ENCODE results near the gene OR6K6.

Gene OR6K6

GRCh38 chr1:158731707-158732106, 22.8 kb upstream of the OR6K6 start:
- H3K27ac ChIP-seq, result no peak overlapping the region
- H3K27me3 ChIP-seq, result no peaks in the 10 kb centered on the region
- no peak overlapping the region for H3K4me2 ChIP-seq
- TF ChIP-seq Cebpa-rat (IDR thresholded peaks at IDR 0.05), result no peak
- H3K4me3 ChIP-seq, result no peak overlapping the region
- H4K20me1 ChIP-seq, result no peaks in the 10 kb centered on the region
- no peaks in the 10 kb centered on the region for H3K36me3 ChIP-seq
- no peaks in the 10 kb centered on the region for H3K9me3 ChIP-seq
- H3K4me1 ChIP-seq, result no peaks in the 10 kb centered on the region
- H3K9ac ChIP-seq, result no peak overlapping the region

DNA sequence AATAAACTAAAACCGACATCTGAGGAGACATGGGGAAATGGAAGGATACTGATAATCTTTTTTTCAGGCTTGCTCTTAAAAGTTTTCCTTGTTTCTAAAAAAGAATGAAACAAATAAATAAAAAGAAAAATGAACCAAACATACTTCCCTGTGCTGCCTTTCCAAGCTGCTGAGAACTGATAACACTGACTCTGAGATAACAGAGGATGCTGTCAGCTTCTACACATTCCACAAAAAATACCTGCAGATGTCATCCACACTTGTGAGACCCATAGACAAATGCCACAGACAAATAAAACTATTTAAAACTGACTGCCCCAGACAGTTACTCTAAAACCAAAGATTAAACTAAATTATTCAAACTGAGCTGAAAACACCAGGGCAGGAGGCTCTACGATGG, 22.0 kb upstream of the OR6K6 start:
- Histone ChIP-seq H3K36me3 (no peaks in the 10 kb centered on the region), H3K9me3 (no peaks in the 10 kb centered on the region), H4K20me1 (no peaks in the 10 kb centered on the region), H3K27ac (no peak overlapping the region), H3K4me1 (no peaks in the 10 kb centered on the region), H3K9ac (no peak overlapping the region), H3K4me2 (no peak overlapping the region), H3K4me3 (no peak overlapping the region), H3K27me3 (no peaks in the 10 kb centered on the region)
- TF ChIP-seq Cebpa-rat (IDR thresholded peaks at IDR 0.05), result no peak

DNA sequence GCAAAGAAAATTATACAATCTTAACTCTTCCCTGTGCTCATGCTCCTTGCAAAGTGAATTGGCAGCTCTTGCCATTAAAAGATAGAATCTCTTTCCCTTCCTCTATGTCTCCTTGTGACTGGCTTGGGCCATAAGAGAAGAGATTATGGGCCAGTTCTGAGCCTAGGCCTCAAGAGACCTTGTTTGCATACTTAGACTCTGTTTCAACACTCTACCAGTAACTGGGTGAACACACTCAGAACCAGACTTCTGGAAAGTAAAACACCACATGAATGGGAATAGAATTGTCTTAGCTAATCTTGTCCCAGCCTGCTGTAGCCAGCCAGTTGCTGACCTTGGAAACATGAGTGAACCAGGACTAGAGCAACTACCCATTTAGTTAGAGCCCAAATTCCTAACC, 18.7 kb upstream of the OR6K6 start:
- Histone ChIP-seq H3K4me1 (no peaks in the 10 kb centered on the region), H3K27ac (no peak overlapping the region), H3K36me3 (no peaks in the 10 kb centered on the region), H4K20me1 (no peaks in the 10 kb centered on the region), H3K9me3 (no peaks in the 10 kb centered on the region), H3K9ac (no peak overlapping the region), H3K4me2 (no peak overlapping the region), H3K4me3 (no peak overlapping the region), H3K27me3 (no peaks in the 10 kb centered on the region)
- TF ChIP-seq Cebpa-rat (IDR thresholded peaks at IDR 0.05), result no peak

DNA sequence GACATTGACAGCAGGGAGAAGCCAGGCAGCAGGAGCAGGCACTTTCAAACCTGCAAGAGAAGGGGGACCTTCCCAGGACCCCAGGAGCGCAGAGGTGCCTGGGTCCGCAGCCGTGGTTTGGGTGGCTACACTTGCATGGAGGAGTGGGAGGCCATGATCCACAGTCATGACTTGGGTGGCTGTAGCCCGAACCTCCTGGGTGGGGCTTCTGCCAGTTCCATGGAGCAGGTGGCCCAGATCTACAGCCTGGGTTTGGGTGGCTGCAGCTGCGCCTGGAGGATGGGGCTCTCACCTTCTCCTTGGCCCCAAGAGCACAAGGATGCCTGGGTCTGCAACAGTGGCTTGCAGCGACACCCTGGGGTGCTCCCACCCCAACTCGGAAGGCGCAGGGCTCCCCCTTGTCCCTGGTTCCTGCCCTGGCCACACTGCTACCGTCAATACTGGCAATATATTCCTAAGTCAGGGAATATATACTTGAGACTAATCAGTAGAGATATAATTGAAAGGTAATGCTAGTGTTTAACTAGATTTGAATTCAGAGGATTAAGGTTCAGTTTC, 2.3 kb upstream of the OR6K6 start:
- Histone ChIP-seq H3K9ac (no peak overlapping the region), H3K4me1 (no peaks in the 10 kb centered on the region), H3K27me3 (no peaks in the 10 kb centered on the region), H3K9me3 (no peaks in the 10 kb centered on the region), H3K4me3 (no peak overlapping the region), H3K27ac (no peak overlapping the region), H4K20me1 (no peaks in the 10 kb centered on the region), H3K4me2 (no peak overlapping the region), H3K36me3 (no peaks in the 10 kb centered on the region)
- no peak for TF ChIP-seq Cebpa-rat (IDR thresholded peaks at IDR 0.05)

DNA sequence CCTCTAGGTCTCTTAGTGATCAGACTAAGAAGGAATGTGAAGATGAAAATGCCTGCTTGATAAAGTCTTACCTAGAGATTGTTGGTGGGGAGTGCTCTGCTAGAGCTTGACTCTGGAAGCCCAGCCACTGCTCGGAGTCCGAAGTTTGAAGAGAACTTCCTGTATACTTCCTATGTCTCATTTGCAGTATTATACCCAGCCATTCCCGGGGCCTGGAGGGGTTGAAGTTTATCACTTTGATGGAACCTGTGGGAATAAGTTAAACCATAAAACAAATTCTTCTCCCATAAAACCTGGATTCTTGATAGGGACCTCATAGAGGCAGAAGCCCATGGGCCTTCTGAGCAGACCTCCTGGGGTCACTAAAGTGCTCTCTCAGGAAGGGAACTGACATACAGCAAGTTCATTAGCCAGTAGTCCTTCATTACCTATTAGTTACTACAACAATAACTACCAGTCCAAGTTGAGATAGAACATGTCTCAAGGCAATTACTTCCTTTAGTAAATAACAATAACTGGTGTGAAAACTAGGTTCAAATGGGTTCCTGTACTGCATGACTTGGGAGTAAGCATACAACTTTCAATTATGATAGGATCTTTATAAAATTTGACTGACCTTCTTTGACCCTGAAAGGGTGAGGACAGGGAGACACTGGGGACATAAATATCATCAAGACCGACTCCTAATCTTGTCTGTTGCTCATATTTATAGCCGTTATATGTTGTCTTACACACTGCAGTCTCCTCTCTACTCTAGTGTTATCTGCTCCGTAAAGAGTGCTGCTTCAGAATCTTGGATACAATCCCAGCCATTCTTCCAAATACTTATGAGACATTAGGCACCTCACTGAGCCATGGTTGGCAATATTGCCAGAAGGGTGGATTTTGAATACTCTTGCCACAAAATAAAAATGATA, 17.7 kb downstream of the OR6K6 start, which contains the start of gene OR6N1:
Gene OR6N1 (minus strand): TSS at position 246 of the 917 bp plus-strand sequence. CDS start 5,513 bp downstream, outside the sequence.
- H3K27ac ChIP-seq, result no peak within 1 kb of the TSS
- H3K4me2 ChIP-seq, result no peak within 1 kb of the TSS
- H3K27me3 ChIP-seq, result no peaks in the 10 kb centered on the region
- H3K9me3 ChIP-seq, result no peaks in the 10 kb centered on the region
- TF ChIP-seq Cebpa-rat (IDR thresholded peaks at IDR 0.05), result no peak
- H3K36me3 ChIP-seq, result no peaks in the 10 kb centered on the region
- no peak within 1 kb of the TSS for H3K9ac ChIP-seq
- no peak within 1 kb of the TSS for H3K4me3 ChIP-seq
- H3K4me1 ChIP-seq, result no peaks in the 10 kb centered on the region
- no peaks in the 10 kb centered on the region for H4K20me1 ChIP-seq

- Histone ChIP-seq H3K27me3 (no peaks in the 10 kb centered on the region), H3K9me3 (no peaks in the 10 kb centered on the region), H3K4me2 (no peak within 1 kb of the TSS), H3K4me3 (no peak within 1 kb of the TSS), H3K27ac (no peak within 1 kb of the TSS), H3K36me3 (no peaks in the 10 kb centered on the region), H4K20me1 (no peaks in the 10 kb centered on the region), H3K4me1 (no peaks in the 10 kb centered on the region), H3K9ac (no peak within 1 kb of the TSS)
- no peak for TF ChIP-seq Cebpa-rat (IDR thresholded peaks at IDR 0.05)
Observed at GRCh38 chr1:158781104-158781503, 26.6 kb downstream of the OR6K6 start, which contains the start of gene OR6N2. Gene OR6N2 (minus strand): TSS chr1:158781204. CDS start chr1:158777635, 3,569 bp downstream.

DNA sequence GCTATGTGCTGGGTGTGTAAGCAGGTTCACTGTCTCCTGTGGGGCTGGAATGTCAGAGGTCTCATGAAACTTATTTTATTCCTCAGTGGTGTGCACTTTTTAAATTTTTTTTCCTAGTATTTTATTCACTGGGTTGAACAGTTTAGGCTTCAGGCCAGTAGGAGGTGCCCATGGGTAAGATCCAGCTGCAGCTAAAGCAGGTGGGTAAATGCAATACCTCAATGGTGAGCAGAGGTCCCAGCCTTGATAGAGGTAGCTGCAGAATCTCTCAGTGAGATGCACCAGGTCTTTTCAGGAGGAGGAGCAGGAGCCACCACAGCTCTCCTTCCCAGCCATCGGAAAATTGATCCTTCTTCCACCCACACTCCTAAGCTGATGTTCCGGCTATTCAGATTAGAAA, 39.1 kb downstream of the OR6K6 start:
- H3K36me3 ChIP-seq, result no peaks in the 10 kb centered on the region
- H3K27ac ChIP-seq, result no peak overlapping the region
- H3K4me3 ChIP-seq, result no peak overlapping the region
- H3K4me1 ChIP-seq, result no peaks in the 10 kb centered on the region
- no peaks in the 10 kb centered on the region for H3K27me3 ChIP-seq
- no peak for TF ChIP-seq Cebpa-rat (IDR thresholded peaks at IDR 0.05)
- H3K9me3 ChIP-seq, result no peaks in the 10 kb centered on the region
- no peak overlapping the region for H3K4me2 ChIP-seq
- H3K9ac ChIP-seq, result no peak overlapping the region
- no peaks in the 10 kb centered on the region for H4K20me1 ChIP-seq

GRCh38 chr1:158794247-158794646, 39.7 kb downstream of the OR6K6 start:
- Histone ChIP-seq H3K27ac (no peak overlapping the region), H3K9me3 (no peaks in the 10 kb centered on the region)
- TF ChIP-seq Cebpa-rat (IDR thresholded peaks at IDR 0.05), result no peak

DNA sequence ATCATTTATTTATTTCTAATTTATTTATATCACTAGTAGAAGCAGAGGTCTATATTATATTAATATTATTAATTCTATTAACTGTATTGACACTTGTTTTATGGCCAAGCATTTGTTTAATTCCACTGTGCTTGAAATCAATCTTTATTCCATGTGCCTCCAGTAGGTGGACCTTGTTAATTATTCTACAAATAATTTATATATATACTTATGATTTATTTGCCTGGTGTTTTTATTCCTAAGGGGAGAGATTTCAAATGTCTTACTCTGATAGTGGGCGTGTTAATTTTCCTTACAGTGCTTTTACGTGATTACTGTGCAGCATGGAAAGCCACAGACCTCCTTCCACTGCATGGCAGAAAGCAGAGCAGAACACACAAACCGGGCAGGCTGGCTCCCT, 44.0 kb downstream of the OR6K6 start:
- Histone ChIP-seq H3K4me2 (no peak overlapping the region), H3K36me3 (no peaks in the 10 kb centered on the region), H3K4me1 (no peaks in the 10 kb centered on the region), H3K9ac (no peak overlapping the region), H3K4me3 (no peak overlapping the region), H3K27ac (no peak overlapping the region), H4K20me1 (no peaks in the 10 kb centered on the region), H3K27me3 (no peaks in the 10 kb centered on the region), H3K9me3 (no peaks in the 10 kb centered on the region)
- no peak for TF ChIP-seq Cebpa-rat (IDR thresholded peaks at IDR 0.05)

More at GRCh38 chr1:158794247-158794646, 39.7 kb downstream of the OR6K6 start:
- Histone ChIP-seq H4K20me1 (no peaks in the 10 kb centered on the region), H3K4me3 (no peak overlapping the region), H3K4me2 (no peak overlapping the region), H3K36me3 (no peaks in the 10 kb centered on the region), H3K9ac (no peak overlapping the region), H3K4me1 (no peaks in the 10 kb centered on the region), H3K27me3 (no peaks in the 10 kb centered on the region)

DNA sequence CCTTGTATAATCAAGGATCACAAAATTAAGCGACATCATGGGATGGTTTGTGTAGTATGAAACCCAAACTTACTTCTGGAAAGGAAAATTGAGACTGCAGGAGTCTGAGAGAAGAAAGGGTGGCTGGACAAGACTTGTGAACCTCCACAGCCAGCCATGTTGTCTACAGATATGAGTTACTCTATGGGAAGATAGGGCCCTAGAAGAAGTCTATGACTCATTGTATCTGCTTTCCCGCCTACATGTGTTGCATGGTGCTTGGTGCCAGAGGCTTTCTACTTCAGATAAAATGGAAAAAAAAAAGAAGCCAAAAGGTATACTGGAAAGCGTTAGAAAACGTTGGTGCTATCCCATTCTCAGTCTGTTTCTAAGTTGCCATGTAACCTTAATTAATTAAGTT, 45.2 kb downstream of the OR6K6 start:
- Histone ChIP-seq H3K27ac (no peak overlapping the region), H3K4me2 (no peak overlapping the region), H3K9ac (no peak overlapping the region), H4K20me1 (no peaks in the 10 kb centered on the region), H3K36me3 (no peaks in the 10 kb centered on the region), H3K9me3 (no peaks in the 10 kb centered on the region), H3K27me3 (no peaks in the 10 kb centered on the region), H3K4me1 (no peaks in the 10 kb centered on the region), H3K4me3 (no peak overlapping the region)
- TF ChIP-seq Cebpa-rat (IDR thresholded peaks at IDR 0.05), result no peak
